GM19240 (cell line): ENCODE data around the gene HDAC4.

Source experiments
- DNase-seq: peaks from one replicate; pipeline ENCODE4 v3.0.0; 2011; ENCODE audit warnings: low spot score; ENCODE audit not compliant: insufficient read length

HDAC4 gene

GRCh38 chr2:239129147-239129920, 271.5 kb downstream of the HDAC4 start:
- DNase-seq = no peak

- DNase-seq = no peak
These were observed 272.1 kb downstream of the HDAC4 start for GRCh38 chr2:239128706-239129105.

- DNase-seq = no peak
These were observed 273.3 kb downstream of the HDAC4 start for GRCh38 chr2:239127513-239127912.

- no peak for DNase-seq
These were observed 274.8 kb downstream of the HDAC4 start for GRCh38 chr2:239125726-239126675.

GRCh38 chr2:239124152-239124899, 276.5 kb downstream of the HDAC4 start:
- no peak for DNase-seq

- DNase-seq = no peak
These were observed 278.3 kb downstream of the HDAC4 start for GRCh38 chr2:239122421-239123110.

GRCh38 chr2:239121600-239122012, 279.2 kb downstream of the HDAC4 start:
- no peak for DNase-seq

GRCh38 chr2:239120664-239121063, 280.2 kb downstream of the HDAC4 start:
- no peak for DNase-seq

- DNase-seq = no peak
These were observed 281.3 kb downstream of the HDAC4 start for GRCh38 chr2:239119346-239120126.

- no peak for DNase-seq
These were observed 282.1 kb downstream of the HDAC4 start for GRCh38 chr2:239118675-239119211.

- DNase-seq = no peak
These were observed 282.6 kb downstream of the HDAC4 start for GRCh38 chr2:239118264-239118663.

GRCh38 chr2:239117831-239118230, 283.0 kb downstream of the HDAC4 start:
- no peak for DNase-seq

GRCh38 chr2:239116456-239117246, 284.2 kb downstream of the HDAC4 start:
- DNase-seq = no peak

- no peak for DNase-seq
These were observed 285.2 kb downstream of the HDAC4 start for GRCh38 chr2:239115616-239116015.

GRCh38 chr2:239114616-239115265, 286.1 kb downstream of the HDAC4 start:
- no peak for DNase-seq

- DNase-seq = no peak
These were observed 286.7 kb downstream of the HDAC4 start for GRCh38 chr2:239114119-239114581.

GRCh38 chr2:239113615-239114014, 287.2 kb downstream of the HDAC4 start:
- DNase-seq = no peak

- no peak for DNase-seq
These were observed 287.6 kb downstream of the HDAC4 start for GRCh38 chr2:239113171-239113570.
